MV-4-11 (cell line): ENCODE data around the gene ATP8A2.
A peak's percentile ranks its signal among the peaks of the same experiment; 100 is the strongest.
"Not testable (repeated sequence)": the region's sequence is repeated elsewhere in the genome, so short reads cannot be mapped to it uniquely, and the experiment has no call there.

Experiments
- DNase-seq: peaks from one replicate; lab custom pipeline; 2025; lab: John Stamatoyannopoulos, UW

Gene ATP8A2

GRCh38 chr13:25768376-25768775 is 396.6 kb downstream of the ATP8A2 start:
- no peak for DNase-seq

GRCh38 chr13:25768838-25769237 is 397.1 kb downstream of the ATP8A2 start:
- DNase-seq, result no peak

DNA sequence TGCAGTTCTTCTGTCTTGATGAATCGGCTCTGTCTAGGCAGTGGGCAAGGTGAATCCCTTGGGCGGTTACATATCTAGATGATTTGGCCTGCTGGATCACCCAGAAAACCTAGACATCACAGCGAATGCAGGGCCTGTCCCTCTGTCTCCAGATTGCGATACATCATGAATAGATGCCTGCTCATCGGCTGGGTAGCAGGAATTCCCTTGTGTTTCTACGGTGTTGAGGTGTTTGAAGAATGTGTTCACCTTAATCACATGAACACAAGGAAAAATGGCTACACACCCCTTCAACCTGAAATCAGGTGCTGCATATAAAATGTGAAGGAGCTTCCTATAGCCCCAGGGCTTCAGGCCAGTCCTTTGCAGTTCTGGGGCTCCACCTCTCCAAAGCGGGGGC is 398.8 kb downstream of the ATP8A2 start:
- no peak for DNase-seq

DNA sequence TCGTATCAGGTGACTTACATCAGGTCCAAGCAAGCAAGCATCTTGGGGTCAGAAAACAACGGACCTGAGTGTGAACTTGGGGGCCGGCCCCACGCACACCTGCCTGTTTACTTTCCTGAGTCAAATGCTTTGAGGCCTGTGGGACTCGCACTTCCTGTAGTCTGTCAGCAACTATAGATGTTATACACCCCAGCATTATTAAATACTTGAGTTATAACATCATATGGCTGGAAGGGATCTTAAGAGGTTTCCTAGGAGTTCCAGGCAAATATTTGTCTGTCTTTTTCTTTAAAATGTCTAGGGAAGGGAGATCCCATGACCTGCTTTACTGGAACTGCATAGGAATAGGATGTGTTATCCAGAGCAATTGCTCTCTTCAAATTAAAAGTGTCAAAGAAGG is 399.4 kb downstream of the ATP8A2 start:
- DNase-seq, result no peak

DNA sequence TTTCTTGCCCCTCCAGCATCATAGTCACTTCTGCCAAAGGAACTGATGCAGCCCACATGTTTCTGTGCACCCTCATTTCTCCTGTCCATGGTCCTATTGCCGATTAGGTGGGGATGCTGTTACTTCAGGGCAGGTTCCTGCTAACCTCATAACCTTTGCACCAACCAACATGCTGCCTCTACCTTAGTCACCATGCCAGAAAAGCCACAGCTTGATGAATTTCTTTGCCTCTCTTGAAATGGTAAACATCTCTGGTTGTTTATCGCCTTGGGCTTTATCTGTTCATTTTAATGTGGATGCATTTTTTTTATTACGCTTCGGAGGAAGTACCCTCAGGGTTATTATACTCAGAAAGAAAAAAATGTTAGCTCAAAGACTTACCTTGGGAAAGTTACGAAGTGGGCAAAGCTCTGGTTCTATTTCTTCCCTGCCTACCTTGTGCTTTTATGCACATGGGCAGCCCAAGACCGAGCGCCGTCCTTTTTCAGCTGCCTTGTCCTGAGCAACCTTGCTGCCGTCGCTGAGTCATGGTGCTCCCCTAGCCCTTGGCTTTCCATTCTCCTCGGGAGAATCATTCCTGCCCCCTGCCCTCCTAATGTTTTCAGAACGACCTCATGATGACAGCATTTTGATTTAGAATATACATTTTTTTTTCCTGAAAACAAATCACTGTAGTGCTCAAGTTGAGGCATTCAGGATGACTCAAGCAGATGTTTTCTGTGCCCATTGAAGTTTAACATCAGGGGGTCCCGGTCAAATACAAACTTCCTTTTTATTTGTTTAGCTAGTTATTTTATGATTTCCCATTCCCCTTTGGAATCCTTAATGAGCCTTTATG is 400.1 kb downstream of the ATP8A2 start:
- no peak for DNase-seq

DNA sequence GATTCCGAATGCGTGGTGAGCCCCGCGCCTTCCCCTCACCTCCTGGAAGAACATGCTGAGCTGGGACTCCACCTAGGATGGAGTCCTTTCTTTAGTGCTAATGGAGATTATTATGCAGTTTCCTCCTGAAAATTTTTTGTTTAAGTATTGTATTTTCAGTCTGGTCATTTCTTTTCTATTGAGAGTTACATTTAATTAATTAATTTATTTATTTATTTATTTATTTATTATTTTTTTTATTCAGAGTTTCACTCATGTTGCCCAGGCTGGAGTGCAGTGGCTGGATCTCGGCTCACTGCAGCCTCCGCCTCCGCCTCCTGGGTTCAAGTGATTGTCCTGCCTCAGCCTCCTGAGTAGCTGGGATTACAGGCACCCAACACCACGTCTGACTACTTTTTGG is 400.8 kb downstream of the ATP8A2 start:
- DNase-seq, result not testable (repeated sequence)

DNA sequence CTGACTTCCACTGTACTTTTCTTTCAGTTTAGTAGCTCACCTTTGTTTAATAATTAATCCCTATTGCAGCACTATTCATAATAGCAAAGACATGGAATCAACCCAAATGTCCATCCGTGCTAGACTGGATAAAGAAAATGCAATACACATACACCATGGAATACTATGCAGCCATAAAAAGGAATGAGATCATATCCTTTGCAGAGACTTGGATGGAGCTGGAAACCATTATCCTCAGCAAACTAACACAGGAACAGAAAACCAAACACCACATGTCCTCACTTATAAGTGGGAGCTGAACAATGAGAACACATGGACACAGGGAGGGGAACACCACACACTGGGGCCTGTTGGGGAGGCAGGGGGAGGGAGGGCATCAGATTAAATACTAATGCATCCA is 402.3 kb downstream of the ATP8A2 start:
- not testable (repeated sequence) for DNase-seq

DNA sequence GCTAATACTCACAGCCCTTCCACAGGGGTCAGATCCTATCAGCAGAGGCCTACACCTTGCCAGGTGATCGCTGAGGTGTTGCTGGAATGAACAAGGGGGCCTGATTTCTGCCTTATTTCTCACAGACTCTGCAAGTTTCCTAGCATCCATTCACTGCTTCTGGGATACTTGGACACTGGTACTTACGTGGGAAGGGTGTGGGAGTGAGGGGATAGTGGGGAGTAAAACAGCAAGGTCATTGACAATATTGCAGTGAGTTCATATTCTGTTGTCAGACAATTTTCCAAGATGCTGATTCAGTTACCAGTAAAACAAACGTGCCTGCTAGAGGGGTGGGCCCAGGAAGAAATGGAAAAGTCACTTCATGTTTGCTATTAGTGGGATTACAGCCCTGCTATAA is 403.5 kb downstream of the ATP8A2 start:
- DNase-seq, result no peak

DNA sequence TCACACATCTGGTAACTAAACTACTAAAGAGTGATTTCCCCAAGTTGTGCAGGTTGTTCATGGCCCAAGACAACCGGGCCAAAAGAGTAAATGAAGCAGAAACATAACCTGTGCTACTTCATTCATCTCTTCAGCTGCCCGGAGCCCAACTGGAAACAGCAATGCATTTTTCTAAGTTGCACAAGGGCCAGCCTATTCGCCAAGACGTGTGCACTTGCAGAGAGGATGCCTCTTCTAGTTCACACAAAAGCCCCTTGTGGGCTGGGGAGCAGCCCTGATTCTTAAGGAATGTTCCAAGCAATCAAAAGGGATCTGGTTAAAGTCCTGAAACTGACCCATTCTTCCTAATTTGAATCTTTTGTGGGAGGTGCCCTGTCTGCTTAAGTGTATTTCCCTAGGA is 404.2 kb downstream of the ATP8A2 start:
- no peak for DNase-seq

DNA sequence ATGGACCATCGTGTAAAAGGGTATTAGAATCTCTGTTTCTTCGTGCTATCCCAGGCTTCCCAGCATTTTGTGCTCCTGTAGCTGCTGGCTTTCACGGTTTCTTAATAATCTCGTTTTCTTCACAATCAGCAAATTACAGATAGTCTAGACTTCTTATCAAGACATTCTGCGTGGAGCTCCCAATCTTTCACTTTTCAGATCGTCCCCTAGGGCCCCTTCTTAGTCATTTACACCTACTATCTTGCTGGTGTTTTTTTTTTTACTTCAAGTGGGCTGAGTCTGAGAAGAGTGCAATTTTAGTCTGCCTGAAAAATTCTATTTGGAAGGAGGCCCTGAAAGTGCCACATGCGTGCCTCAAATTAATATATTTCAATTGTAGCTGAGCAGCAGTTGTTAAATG is 404.9 kb downstream of the ATP8A2 start:
- no peak for DNase-seq

DNA sequence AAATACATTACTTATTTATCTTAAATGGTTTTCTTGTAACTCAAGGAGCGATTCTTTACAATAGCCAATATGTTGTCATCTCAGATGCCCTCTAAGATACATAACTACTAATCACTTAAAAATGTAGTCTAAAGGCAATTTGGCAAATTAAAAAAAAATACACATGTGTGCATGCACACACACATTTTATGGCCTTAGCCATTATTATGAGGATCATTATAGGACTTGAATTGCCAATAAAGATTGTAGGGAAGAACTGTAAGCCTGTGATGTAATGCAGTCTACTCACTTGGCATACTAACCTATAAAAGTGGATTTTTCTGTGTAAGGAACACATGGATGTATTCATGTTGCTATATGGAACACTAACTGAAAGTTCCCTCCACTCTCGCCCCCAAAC is 405.7 kb downstream of the ATP8A2 start:
- no peak for DNase-seq

GRCh38 chr13:25778365-25778764 is 406.6 kb downstream of the ATP8A2 start:
- peak; percentile 88 for DNase-seq

DNA sequence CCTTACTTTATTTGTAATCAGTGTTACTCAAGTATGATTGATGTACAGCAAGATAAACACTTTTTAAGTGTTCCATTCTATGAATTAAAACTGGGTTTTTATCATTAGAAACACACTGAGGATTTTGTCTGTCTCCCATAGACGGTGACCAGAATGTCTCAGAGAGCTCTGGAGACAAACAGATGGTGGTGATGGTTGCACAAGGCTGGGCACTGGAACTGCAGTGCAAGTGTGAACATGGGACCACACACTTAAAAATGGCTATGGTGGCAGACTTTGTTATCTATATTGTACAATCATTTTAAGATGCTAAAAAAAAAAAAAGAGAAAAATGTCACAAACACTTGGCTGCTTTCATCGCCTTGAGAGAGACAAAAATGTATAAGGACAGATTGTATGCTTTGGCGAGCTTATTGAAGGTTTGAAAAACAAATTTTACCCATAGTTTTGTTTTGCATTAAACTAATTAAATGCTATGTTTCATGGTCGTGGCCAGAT is 407.1 kb downstream of the ATP8A2 start:
- peak; percentile 48 for DNase-seq

DNA sequence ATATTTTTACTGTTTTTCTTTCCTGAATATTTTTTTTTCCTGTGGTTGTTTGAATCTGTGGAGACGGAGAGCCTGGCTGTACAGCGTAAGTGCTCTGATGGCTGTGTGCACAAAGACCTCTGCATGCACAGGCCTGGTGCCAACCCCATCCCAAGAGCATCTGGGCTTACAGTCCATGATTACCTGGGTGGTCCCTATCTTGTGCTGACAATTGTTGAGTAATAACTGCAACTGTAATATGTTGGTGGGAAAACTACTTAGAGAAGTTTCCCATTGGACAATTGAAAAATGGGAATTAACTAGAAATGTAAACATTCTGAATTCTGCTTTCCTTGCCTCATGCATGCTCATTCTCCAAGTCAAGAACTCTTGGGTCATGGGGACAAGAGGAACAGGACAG is 411.3 kb downstream of the ATP8A2 start:
- no peak for DNase-seq

DNA sequence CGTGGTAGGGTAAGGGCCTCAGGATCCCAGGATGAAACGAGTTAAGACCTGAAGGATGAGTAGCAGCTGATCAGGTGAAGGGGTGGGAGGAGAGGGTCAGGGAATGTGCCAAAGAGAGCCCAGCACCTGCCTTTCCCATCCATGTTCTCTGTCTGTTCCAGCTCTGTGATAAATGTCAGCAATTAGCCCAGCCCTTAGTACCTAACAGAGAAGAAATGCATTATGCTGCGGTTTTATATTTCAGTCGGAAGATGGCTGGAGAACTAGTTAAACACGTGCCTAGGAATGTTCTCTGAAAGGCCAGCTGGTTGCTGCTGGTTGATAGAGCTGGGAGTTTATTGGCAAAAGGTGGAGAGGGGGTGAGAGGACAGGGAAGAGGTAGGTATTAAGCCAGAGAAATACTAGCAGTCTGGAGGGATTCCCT is 411.8 kb downstream of the ATP8A2 start:
- DNase-seq, result no peak

DNA sequence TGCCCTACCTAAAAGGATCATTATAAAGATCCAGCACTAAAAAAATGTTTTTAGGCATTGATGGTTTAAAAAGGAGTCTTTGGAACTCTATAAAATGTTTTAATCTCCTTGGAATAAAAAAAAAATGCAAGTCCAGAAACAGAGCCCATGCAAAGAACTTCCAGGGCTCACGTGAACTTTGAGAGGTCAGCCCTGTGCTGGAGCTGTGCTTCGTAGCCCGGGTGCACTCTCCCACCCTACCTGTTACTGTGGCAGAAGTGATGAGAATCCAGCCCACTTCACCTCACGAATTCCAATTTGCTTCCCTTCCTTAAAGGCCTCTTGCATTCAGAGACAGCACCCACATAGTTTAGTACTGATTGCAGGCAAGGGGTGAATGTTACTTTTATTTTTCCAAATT is 412.3 kb downstream of the ATP8A2 start:
- no peak for DNase-seq

- not testable (repeated sequence) for DNase-seq
Observed at GRCh38 chr13:25790137-25790536, 418.4 kb downstream of the ATP8A2 start.

GRCh38 chr13:25795277-25795676 is 423.5 kb downstream of the ATP8A2 start:
- DNase-seq, result no peak

GRCh38 chr13:25796474-25796873 is 424.7 kb downstream of the ATP8A2 start:
- no peak for DNase-seq

DNA sequence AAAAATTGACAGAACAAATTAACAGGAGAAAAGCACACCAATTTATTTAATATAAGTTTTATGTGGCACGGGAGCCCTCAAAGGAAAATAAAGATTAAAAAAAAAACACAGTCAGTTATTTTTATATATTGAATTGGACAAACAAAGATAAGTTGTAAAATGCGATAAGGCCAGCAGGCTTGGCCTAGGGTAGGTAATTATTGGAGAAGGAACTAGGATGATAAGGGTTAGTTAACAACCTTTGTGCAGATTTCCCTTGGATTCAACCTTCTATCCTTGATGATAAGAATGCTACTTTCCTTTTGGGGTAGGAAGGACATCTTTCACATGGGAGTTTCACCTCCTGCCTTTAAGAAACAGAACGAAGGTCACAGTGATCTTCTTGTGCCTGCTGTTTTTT is 427.2 kb downstream of the ATP8A2 start:
- no peak for DNase-seq

DNA sequence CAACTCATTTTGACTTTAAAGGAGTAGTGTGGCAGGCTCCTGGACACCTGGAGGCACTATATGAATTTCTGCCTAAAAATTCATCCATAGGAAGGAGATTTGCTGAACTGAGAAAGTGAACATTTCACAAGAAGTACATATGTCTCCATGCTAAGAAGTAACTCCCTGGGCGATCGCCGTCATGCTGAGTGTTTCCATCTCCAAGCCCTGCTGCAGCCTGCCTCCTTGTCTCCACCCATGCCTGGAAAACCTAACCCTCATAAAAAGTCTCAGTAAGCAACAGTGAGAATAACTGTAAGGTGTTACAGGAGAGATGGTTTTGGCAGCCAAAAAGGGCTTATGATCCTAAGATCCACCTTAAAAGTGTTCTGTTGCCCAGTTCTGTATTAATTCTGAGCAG is 428.7 kb downstream of the ATP8A2 start:
- DNase-seq, result no peak

GRCh38 chr13:25802579-25802978 is 430.8 kb downstream of the ATP8A2 start:
- peak; percentile 81 for DNase-seq

GRCh38 chr13:25803641-25804040 is 431.9 kb downstream of the ATP8A2 start:
- DNase-seq, result no peak
